Measurements from ENCODE around the gene IL4R.

IL4R gene

GRCh38 chr16:27311448-27311830 lies 2.3 kb upstream of the IL4R start:
- intact Hi-C loops (cut with DNase I) = no loop called here
- DNase-seq = peak in 1 of 42 donors; percentile 32

- peak in 1 of 42 donors; percentile 21 for DNase-seq
- intact Hi-C loops (cut with DNase I) = no loop called here
Measured at GRCh38 chr16:27311897-27312303, 1.9 kb upstream of the IL4R start.

GRCh38 chr16:27312580-27313421 lies 973 bp upstream of the IL4R start:
- intact Hi-C loops (cut with DNase I) = no loop called here
- DNase-seq = peak in 3 of 42 donors; percentile 2 to 6 (median 3)

- intact Hi-C loops (cut with DNase I) = no loop called here
- peak in 8 of 42 donors; percentile 15 to 46 (median 26) for DNase-seq
Measured at GRCh38 chr16:27314161-27314723, 468 bp downstream of the IL4R start.

GRCh38 chr16:27314986-27315332 lies 1.2 kb downstream of the IL4R start:
- intact Hi-C loops (cut with DNase I) = no loop called here
- DNase-seq = peak in 2 of 42 donors; percentile 3 to 18

GRCh38 chr16:27315333-27316037 lies 1.7 kb downstream of the IL4R start:
- DNase-seq = peak in 2 of 42 donors; percentile 34 to 38
- intact Hi-C loops (cut with DNase I) = no loop called here

- peak in 2 of 42 donors; percentile 19 to 22 for DNase-seq
- intact Hi-C loops (cut with DNase I) = no loop called here
Measured at GRCh38 chr16:27316038-27316680, 2.4 kb downstream of the IL4R start.

- DNase-seq = peak in 2 of 42 donors; percentile 19 to 32
Measured at GRCh38 chr16:27317320-27317719, 3.5 kb downstream of the IL4R start.

GRCh38 chr16:27317738-27318391 lies 4.1 kb downstream of the IL4R start:
- intact Hi-C loops (cut with DNase I) = no loop called here
- DNase-seq = peak in 3 of 42 donors; percentile 6 to 17 (median 7)

More at GRCh38 chr16:27317320-27317719, 3.5 kb downstream of the IL4R start:
- intact Hi-C loops (cut with DNase I) = no loop called here

- peak in 23 of 42 donors; percentile 15 to 59 (median 32) for DNase-seq
- intact Hi-C loops (cut with DNase I) = no loop called here
Measured at GRCh38 chr16:27318392-27319256, 4.8 kb downstream of the IL4R start.

GRCh38 chr16:27319257-27319965 lies 5.6 kb downstream of the IL4R start:
- intact Hi-C loops (cut with DNase I) = no loop called here
- peak in 1 of 42 donors; percentile 25 for DNase-seq

- peak in 2 of 42 donors; percentile 7 to 28 for DNase-seq
- intact Hi-C loops (cut with DNase I) = no loop called here
Measured at GRCh38 chr16:27320261-27321012, 6.7 kb downstream of the IL4R start.

- DNase-seq = peak in 1 of 42 donors; percentile 31
- intact Hi-C loops (cut with DNase I) = no loop called here
Measured at GRCh38 chr16:27321013-27321915, 7.5 kb downstream of the IL4R start.

GRCh38 chr16:27322858-27323780 lies 9.3 kb downstream of the IL4R start:
- intact Hi-C loops (cut with DNase I) = no loop called here
- DNase-seq = no peak

All from head of caudate nucleus (tissue), 42 donors.